Liver (tissue), 9 donors: Measurements from ENCODE around the gene PPDPF. TPM values are rescaled to one million over a fixed set of nuclear protein-coding genes. Genes with fewer than 3 reads are reported as not detected.

Experiments
- DNase-seq: peaks from one replicate; pipeline ENCODE4 v3.0.0-alpha.2; 2017; ENCODE audit warnings: low spot score
- H3K27ac ChIP-seq, 2 donors: one replicate each; pipeline ENCODE4 v1.7.0; 2013; ENCODE audit warnings: inconsistent platforms in 2 of 2, low read length in 2 of 2, control low read depth in 1 of 2, low read depth in 1 of 2, mild to moderate bottlenecking in 1 of 2
- H3K27me3 ChIP-seq, 4 donors: one replicate each; pipeline versions ENCODE4 v1.6.1 to v1.7.0; 2013; ENCODE audit warnings: low read length in 3 of 4, inconsistent platforms in 1 of 4, mild to moderate bottlenecking in 1 of 4, moderate library complexity in 1 of 4; ENCODE audit not compliant: control insufficient read depth in 4 of 4, insufficient read depth in 4 of 4
- H3K36me3 ChIP-seq, 4 donors: one replicate each; pipeline versions ENCODE4 v1.6.1 to v1.7.0; 2013; ENCODE audit warnings: low read length in 3 of 4, mild to moderate bottlenecking in 3 of 4, low read depth in 1 of 4, moderate library complexity in 1 of 4; ENCODE audit not compliant: control insufficient read depth in 4 of 4, insufficient read depth in 3 of 4
- H3K4me1 ChIP-seq, 4 donors: one replicate each; pipeline versions ENCODE4 v1.6.1 to v1.7.0; 2013; ENCODE audit warnings: low read length in 3 of 4, mild to moderate bottlenecking in 3 of 4, moderate library complexity in 1 of 4; ENCODE audit not compliant: control insufficient read depth in 4 of 4, insufficient read depth in 4 of 4
- H3K4me3 ChIP-seq, 3 donors: one replicate each; pipeline versions ENCODE4 v1.6.1 to v1.7.0; 2013; ENCODE audit warnings: low read length in 3 of 3, control low read depth in 1 of 3, low read depth in 1 of 3, mild to moderate bottlenecking in 1 of 3
- H3K9ac ChIP-seq, 2 donors: one replicate each; pipeline ENCODE4 v1.7.0; 2013; ENCODE audit warnings: low read length in 2 of 2, mild to moderate bottlenecking in 2 of 2, moderate library complexity in 2 of 2, control low read depth in 1 of 2, low read depth in 1 of 2
- H3K9me3 ChIP-seq, 4 donors: one replicate each; pipeline versions ENCODE4 v1.6.1 to v1.7.0; 2013; ENCODE audit warnings: low read length in 3 of 4; ENCODE audit not compliant: control insufficient read depth in 4 of 4
- EGR1 ChIP-seq, 2 donors: IDR thresholded peaks; 2 replicates each; pipeline ENCODE4 v1.6.1; 2016 to 2018; ENCODE audit warnings: antibody characterized with exemption in 2 of 2, low read depth in 2 of 2
- FOXA1 ChIP-seq: IDR thresholded peaks from 2 replicates; pipeline ENCODE4 v1.6.1; 2016; ENCODE audit warnings: antibody characterized with exemption
- FOXA2 ChIP-seq: IDR thresholded peaks from 2 replicates; pipeline ENCODE4 v1.6.1; 2016; ENCODE audit warnings: antibody characterized with exemption
- HNF4A ChIP-seq, 2 donors: conservative IDR thresholded peaks; 2 replicates each; pipeline ENCODE4 v1.6.1; 2016; ENCODE audit warnings: antibody characterized with exemption in 2 of 2, mild to moderate bottlenecking in 2 of 2
- HNF4G ChIP-seq: IDR thresholded peaks from 2 replicates; pipeline ENCODE4 v1.6.1; 2016; ENCODE audit warnings: antibody characterized with exemption
- JUND ChIP-seq, 2 donors: IDR thresholded peaks; 2 replicates each; pipeline ENCODE4 v1.6.1; 2016; ENCODE audit warnings: antibody characterized with exemption in 2 of 2
- NR2F2 ChIP-seq: IDR thresholded peaks from 2 replicates; pipeline ENCODE4 v1.6.1; 2016; ENCODE audit warnings: antibody characterized with exemption
- RAD21 ChIP-seq, 2 donors: IDR thresholded peaks; 2 replicates each; pipeline ENCODE4 v1.6.1; 2016; ENCODE audit warnings: antibody characterized with exemption in 2 of 2, mild to moderate bottlenecking in 2 of 2
- RXRA ChIP-seq, 2 donors: IDR thresholded peaks; 2 replicates each; pipeline ENCODE4 v1.6.1; 2017 to 2018; ENCODE audit warnings: antibody characterized with exemption in 2 of 2, mild to moderate bottlenecking in 1 of 2
- SP1 ChIP-seq: IDR thresholded peaks from 2 replicates; pipeline ENCODE4 v1.6.1; 2018; ENCODE audit warnings: antibody characterized with exemption, mild to moderate bottlenecking
- TAF1 ChIP-seq: conservative IDR thresholded peaks from 2 replicates; pipeline ENCODE4 v1.6.1; 2016; ENCODE audit warnings: antibody characterized with exemption, mild to moderate bottlenecking
- YY1 ChIP-seq: IDR thresholded peaks from 2 replicates; pipeline ENCODE4 v1.6.1; 2016; ENCODE audit warnings: antibody characterized with exemption, mild to moderate bottlenecking
- WGBS: extraction: QIAGEN DNeasy Blood & Tissue Kit; methylation state at CpG from one replicate; pipeline ENCODE4 v1.1.7; 2013; 5-methylcytosine and 5-hydroxymethylcytosine counted together
- polyA plus RNA-seq, 2 donors: library from polyadenylated mRNA; stranded (reverse) in 1 of 2; unstranded in 1 of 2; fragments of 200-250 nt in 1 of 2; fragments of >200 nt in 1 of 2; fragmentation: Nextera tagmentation in 1 of 2; extraction: Ambion mirVana in 1 of 2; gene quantifications; one replicate each; pipeline versions ENCODE4 v1.2.1 to v1.2.3, GENCODE V29; 2013 to 2015
- total RNA-seq, 2 donors: library from RNA; depleted of rRNA; stranded (reverse); fragments of >200 nt; gene quantifications; one replicate each; pipeline ENCODE4 v1.2.3, GENCODE V29; 2014
- TF ChIP-seq, protein P1 (sequence below): IDR thresholded peaks from 2 replicates; pipeline ENCODE4 v1.6.1; 2016; ENCODE audit warnings: antibody characterized with exemption
- TF ChIP-seq, protein P2 (sequence below): IDR thresholded peaks from 2 replicates; pipeline ENCODE4 v1.6.1; 2016; ENCODE audit warnings: antibody characterized with exemption
- TF ChIP-seq, protein P3 (sequence below): IDR thresholded peaks from 2 replicates; pipeline ENCODE4 v1.6.1; 2016; ENCODE audit warnings: antibody characterized with exemption, mild to moderate bottlenecking
- TF ChIP-seq, protein P4 (sequence below): IDR thresholded peaks from 2 replicates; pipeline ENCODE4 v1.6.1; 2016; ENCODE audit warnings: antibody characterized with exemption
- TF ChIP-seq, protein P5 (sequence below): fragments of 150-350 bp; IDR thresholded peaks from 2 replicates; pipeline ENCODE4 v1.5.1; 2017; ENCODE audit warnings: improper control_type of control experiment, low read depth, low read length; ENCODE audit not compliant: missing input control
- donor health status: healthy.
- donor health status: healthy.
- donor health status: healthy.
- donor health status: healthy.
- donor health status: healthy.

Gene PPDPF
- total and polyA plus RNA-seq, 4 donors, result 8.3 to 196 (median 25.3) TPM

DNA sequence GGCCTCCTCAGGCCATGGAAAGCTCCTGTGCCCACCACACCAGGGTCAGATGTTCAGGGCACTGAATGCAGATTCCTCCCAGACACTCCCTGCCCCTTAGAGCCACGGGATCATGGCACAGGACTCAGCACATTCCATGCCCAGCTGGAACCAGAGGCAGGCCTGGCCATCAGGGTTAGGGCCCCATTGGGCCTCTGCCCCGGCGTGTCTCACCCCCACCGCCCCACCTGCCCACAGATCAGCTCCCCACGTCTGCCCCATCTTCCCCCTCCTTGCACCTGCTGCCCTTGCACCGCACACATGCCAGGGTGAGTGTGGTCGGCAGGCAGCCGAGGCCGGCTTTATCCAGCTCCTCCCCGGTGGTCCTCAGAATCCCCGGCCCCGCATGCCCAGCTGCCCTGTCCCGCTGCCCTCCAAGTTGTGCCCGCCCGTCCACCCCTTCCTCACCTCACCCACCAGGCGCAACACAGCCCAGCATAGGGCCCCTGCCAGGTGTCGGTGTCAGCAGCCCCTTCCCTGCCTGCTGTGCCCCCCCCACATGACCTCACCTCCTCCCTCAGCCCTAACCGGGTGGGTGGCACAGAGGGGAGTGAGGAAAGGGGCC is 29.2 kb downstream of the PPDPF start:
- WGBS, result 88% methylated on average over 18 of the region's 18 CpGs
- Histone ChIP-seq H3K4me1 (peaks cover 0 to 2% (median 0%) of the 10 kb centered on the region in 4 donors), H3K27ac (no peak overlapping the region), H3K9ac (no peak overlapping the region), H3K4me3 (no peak overlapping the region), H3K9me3 (peaks cover 0 to 1% (median 0%) of the 10 kb centered on the region in 4 donors), H3K36me3 (no peaks in the 10 kb centered on the region), H3K27me3 (peaks cover 0 to 2% (median 0%) of the 10 kb centered on the region in 4 donors)
- no peak for TF ChIP-seq FOXA1
- no peak for TF ChIP-seq RAD21 (IDR thresholded peaks at IDR 0.05)
- TF ChIP-seq, protein P1, sequence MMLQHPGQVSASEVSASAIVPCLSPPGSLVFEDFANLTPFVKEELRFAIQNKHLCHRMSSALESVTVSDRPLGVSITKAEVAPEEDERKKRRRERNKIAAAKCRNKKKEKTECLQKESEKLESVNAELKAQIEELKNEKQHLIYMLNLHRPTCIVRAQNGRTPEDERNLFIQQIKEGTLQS, result no peak
- DNase-seq, result no peak

DNA sequence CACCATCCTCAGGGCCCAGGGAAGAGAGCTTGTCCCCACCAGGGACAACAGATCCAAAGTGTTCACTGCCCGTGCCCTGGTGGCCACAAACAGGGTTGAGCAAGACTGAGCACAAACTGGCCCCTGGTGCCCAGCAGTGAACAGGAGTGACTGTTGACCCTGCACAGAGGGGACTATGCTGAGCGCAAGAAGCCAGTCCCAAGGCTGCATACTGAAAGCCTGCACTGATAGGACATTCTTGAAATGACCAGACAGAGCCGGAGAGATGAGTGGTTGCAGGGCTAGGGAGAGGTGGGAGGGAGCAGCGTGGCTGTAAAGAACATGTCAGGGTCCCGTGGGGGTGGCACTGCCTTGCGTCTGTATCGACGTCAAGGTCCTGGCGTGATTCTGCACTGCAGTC is 30.5 kb downstream of the PPDPF start:
- H3K27me3 ChIP-seq, result peaks cover 0 to 2% (median 0%) of the 10 kb centered on the region in 4 donors
- DNase-seq, result no peak
- no peak overlapping the region for H3K27ac ChIP-seq
- peaks cover 0 to 1% (median 0%) of the 10 kb centered on the region in 4 donors for H3K9me3 ChIP-seq
- H3K4me3 ChIP-seq, result no peak overlapping the region
- whole genome bisulfite sequencing, result 52% methylated on average over 9 of the region's 9 CpGs
- TF ChIP-seq HNF4G (no peak), FOXA2 (no peak), SP1 (no peak), EGR1 (IDR thresholded peaks at IDR 0.05; ENCODE audit: low read depth in 2 of 2) (no peak), JUND (IDR thresholded peaks at IDR 0.05) (no peak), HNF4A (conservative IDR thresholded peaks at IDR 0.05) (no peak), RAD21 (IDR thresholded peaks at IDR 0.05) (no peak), FOXA1 (no peak), TAF1 (no peak), NR2F2 (no peak), YY1 (no peak), RXRA (IDR thresholded peaks at IDR 0.05) (no peak)
- TF ChIP-seq, protein P1, result no peak
- TF ChIP-seq, protein P2, sequence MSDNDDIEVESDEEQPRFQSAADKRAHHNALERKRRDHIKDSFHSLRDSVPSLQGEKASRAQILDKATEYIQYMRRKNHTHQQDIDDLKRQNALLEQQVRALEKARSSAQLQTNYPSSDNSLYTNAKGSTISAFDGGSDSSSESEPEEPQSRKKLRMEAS, result no peak
- TF ChIP-seq, protein P3, sequence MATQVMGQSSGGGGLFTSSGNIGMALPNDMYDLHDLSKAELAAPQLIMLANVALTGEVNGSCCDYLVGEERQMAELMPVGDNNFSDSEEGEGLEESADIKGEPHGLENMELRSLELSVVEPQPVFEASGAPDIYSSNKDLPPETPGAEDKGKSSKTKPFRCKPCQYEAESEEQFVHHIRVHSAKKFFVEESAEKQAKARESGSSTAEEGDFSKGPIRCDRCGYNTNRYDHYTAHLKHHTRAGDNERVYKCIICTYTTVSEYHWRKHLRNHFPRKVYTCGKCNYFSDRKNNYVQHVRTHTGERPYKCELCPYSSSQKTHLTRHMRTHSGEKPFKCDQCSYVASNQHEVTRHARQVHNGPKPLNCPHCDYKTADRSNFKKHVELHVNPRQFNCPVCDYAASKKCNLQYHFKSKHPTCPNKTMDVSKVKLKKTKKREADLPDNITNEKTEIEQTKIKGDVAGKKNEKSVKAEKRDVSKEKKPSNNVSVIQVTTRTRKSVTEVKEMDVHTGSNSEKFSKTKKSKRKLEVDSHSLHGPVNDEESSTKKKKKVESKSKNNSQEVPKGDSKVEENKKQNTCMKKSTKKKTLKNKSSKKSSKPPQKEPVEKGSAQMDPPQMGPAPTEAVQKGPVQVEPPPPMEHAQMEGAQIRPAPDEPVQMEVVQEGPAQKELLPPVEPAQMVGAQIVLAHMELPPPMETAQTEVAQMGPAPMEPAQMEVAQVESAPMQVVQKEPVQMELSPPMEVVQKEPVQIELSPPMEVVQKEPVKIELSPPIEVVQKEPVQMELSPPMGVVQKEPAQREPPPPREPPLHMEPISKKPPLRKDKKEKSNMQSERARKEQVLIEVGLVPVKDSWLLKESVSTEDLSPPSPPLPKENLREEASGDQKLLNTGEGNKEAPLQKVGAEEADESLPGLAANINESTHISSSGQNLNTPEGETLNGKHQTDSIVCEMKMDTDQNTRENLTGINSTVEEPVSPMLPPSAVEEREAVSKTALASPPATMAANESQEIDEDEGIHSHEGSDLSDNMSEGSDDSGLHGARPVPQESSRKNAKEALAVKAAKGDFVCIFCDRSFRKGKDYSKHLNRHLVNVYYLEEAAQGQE, result no peak
- TF ChIP-seq, protein P4, sequence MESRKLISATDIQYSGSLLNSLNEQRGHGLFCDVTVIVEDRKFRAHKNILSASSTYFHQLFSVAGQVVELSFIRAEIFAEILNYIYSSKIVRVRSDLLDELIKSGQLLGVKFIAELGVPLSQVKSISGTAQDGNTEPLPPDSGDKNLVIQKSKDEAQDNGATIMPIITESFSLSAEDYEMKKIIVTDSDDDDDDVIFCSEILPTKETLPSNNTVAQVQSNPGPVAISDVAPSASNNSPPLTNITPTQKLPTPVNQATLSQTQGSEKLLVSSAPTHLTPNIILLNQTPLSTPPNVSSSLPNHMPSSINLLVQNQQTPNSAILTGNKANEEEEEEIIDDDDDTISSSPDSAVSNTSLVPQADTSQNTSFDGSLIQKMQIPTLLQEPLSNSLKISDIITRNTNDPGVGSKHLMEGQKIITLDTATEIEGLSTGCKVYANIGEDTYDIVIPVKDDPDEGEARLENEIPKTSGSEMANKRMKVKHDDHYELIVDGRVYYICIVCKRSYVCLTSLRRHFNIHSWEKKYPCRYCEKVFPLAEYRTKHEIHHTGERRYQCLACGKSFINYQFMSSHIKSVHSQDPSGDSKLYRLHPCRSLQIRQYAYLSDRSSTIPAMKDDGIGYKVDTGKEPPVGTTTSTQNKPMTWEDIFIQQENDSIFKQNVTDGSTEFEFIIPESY, result no peak
- TF ChIP-seq, protein P5, sequence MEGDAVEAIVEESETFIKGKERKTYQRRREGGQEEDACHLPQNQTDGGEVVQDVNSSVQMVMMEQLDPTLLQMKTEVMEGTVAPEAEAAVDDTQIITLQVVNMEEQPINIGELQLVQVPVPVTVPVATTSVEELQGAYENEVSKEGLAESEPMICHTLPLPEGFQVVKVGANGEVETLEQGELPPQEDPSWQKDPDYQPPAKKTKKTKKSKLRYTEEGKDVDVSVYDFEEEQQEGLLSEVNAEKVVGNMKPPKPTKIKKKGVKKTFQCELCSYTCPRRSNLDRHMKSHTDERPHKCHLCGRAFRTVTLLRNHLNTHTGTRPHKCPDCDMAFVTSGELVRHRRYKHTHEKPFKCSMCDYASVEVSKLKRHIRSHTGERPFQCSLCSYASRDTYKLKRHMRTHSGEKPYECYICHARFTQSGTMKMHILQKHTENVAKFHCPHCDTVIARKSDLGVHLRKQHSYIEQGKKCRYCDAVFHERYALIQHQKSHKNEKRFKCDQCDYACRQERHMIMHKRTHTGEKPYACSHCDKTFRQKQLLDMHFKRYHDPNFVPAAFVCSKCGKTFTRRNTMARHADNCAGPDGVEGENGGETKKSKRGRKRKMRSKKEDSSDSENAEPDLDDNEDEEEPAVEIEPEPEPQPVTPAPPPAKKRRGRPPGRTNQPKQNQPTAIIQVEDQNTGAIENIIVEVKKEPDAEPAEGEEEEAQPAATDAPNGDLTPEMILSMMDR, result no peak
- H3K9ac ChIP-seq, result no peak overlapping the region
- no peaks in the 10 kb centered on the region for H3K36me3 ChIP-seq
- H3K4me1 ChIP-seq, result peaks cover 0 to 2% (median 0%) of the 10 kb centered on the region in 4 donors
